MM.1S (cell line): Measurements from ENCODE around the gene GID8.

Experiments
- DNase-seq: peaks from one replicate; pipeline ENCODE4 v3.0.0-alpha.2; 2015
- H2AFZ ChIP-seq: fragments of 300-600 bp; sonication (generic); 2 replicates; pipeline ENCODE4 v1.6.0; 2016; ENCODE audit warnings: antibody characterized with exemption, low read length
- H3F3A ChIP-seq: fragments of 300-600 bp; sonication (generic); 2 replicates; pipeline ENCODE4 v1.6.1; 2016; ENCODE audit warnings: mild to moderate bottlenecking, antibody characterized with exemption, low read length, moderate library complexity, mixed read lengths; ENCODE audit not compliant: insufficient read depth
- H3K27ac ChIP-seq: fragments of 300-600 bp; sonication (generic); 2 replicates; pipeline ENCODE4 v1.5.1; 2016; ENCODE audit warnings: mild to moderate bottlenecking, low read length
- H3K27me3 ChIP-seq: fragments of 300-600 bp; sonication (generic); replicated peaks from 2 replicates; pipeline ENCODE4 v1.6.0; 2016; ENCODE audit warnings: low read length; ENCODE audit not compliant: insufficient read depth
- H3K36me3 ChIP-seq: fragments of 300-600 bp; sonication (generic); replicated peaks from 2 replicates; pipeline ENCODE4 v1.6.1; 2016; ENCODE audit warnings: mild to moderate bottlenecking, low read length, mixed read lengths; ENCODE audit not compliant: insufficient read depth
- H3K4me1 ChIP-seq: fragments of 300-600 bp; sonication (generic); 2 replicates; pipeline ENCODE4 v1.6.1; 2016; ENCODE audit warnings: low read length, mixed read lengths
- H3K4me2 ChIP-seq: fragments of 300-600 bp; sonication (generic); 2 replicates; pipeline ENCODE4 v1.6.0; 2016; ENCODE audit warnings: low read depth, low read length
- H3K4me3 ChIP-seq: fragments of 300-600 bp; sonication (generic); 2 replicates; pipeline ENCODE4 v1.5.1; 2016; ENCODE audit warnings: low read length, mixed read lengths
- H3K79me2 ChIP-seq: fragments of 300-600 bp; sonication (generic); 2 replicates; pipeline ENCODE4 v1.6.1; 2016; ENCODE audit warnings: mixed run types, low read length, mixed read lengths
- H3K9ac ChIP-seq: fragments of 300-600 bp; sonication (generic); 2 replicates; pipeline ENCODE4 v1.6.1; 2016; ENCODE audit warnings: low read length, mixed read lengths
- H3K9me2 ChIP-seq: fragments of 300-600 bp; sonication (generic); replicated peaks from 2 replicates; pipeline ENCODE4 v1.6.1; 2016; ENCODE audit warnings: mild to moderate bottlenecking, low read length, mixed read lengths; ENCODE audit not compliant: insufficient read depth
- H3K9me3 ChIP-seq: fragments of 300-600 bp; sonication (generic); replicated peaks from 2 replicates; pipeline ENCODE4 v1.6.1; 2016; ENCODE audit warnings: mild to moderate bottlenecking, low read length, mixed read lengths; ENCODE audit not compliant: insufficient read depth
- H4K20me1 ChIP-seq: fragments of 300-600 bp; sonication (generic); 2 replicates; pipeline ENCODE4 v1.6.1; 2016; ENCODE audit warnings: mild to moderate bottlenecking, low read length, moderate library complexity, mixed read lengths; ENCODE audit not compliant: insufficient read depth
- CTCF ChIP-seq: fragments of 300-600 bp; sonication (generic); IDR thresholded peaks from 2 replicates; pipeline ENCODE4 v1.5.1; 2016; ENCODE audit warnings: antibody characterized with exemption, low read length, mixed read lengths
- EZH2 ChIP-seq: fragments of 300-600 bp; sonication (generic); optimal IDR thresholded peaks from 2 replicates; pipeline ENCODE3; 2017; ENCODE audit warnings: low read depth, mild to moderate bottlenecking, antibody characterized with exemption, low read length, mixed read lengths
- EZH2phosphoT487 ChIP-seq: fragments of 300-600 bp; sonication (generic); IDR thresholded peaks from 2 replicates; pipeline ENCODE4 v1.6.1; 2018; ENCODE audit warnings: antibody characterized with exemption, low read length

Gene GID8

GRCh38 chr20:62943396-62943795 is 5.4 kb downstream of the GID8 start:
- Histone ChIP-seq H3K79me2 (peaks cover 55% of the 10 kb centered on the region), H4K20me1 (no peaks in the 10 kb centered on the region), H3K4me3 (no peak overlapping the region), H3K27me3 (no peaks in the 10 kb centered on the region), H3K4me2 (no peak overlapping the region), H3K27ac (no peak overlapping the region), H3K36me3 (no peaks in the 10 kb centered on the region; the same call in 1 of the 2 replicates), H2AFZ (no peak overlapping the region), H3K9me3 (no peaks in the 10 kb centered on the region), H3K9me2 (no peaks in the 10 kb centered on the region), H3F3A (peaks cover 6% of the 10 kb centered on the region), H3K4me1 (peaks cover 10% of the 10 kb centered on the region), H3K9ac (no peak overlapping the region)
- TF ChIP-seq EZH2, result no peak
- no peak for TF ChIP-seq EZH2phosphoT487
- no peak for TF ChIP-seq CTCF
- DNase-seq, result no peak

GRCh38 chr20:62944184-62944583 is 6.2 kb downstream of the GID8 start:
- Histone ChIP-seq H4K20me1 (no peaks in the 10 kb centered on the region), H3K9me2 (no peaks in the 10 kb centered on the region), H3K27me3 (no peaks in the 10 kb centered on the region), H3K9ac (no peak overlapping the region), H3K4me2 (no peak overlapping the region), H3K4me3 (no peak overlapping the region), H3K4me1 (peaks cover 7% of the 10 kb centered on the region), H3F3A (no peaks in the 10 kb centered on the region), H3K27ac (no peak overlapping the region), H3K9me3 (no peaks in the 10 kb centered on the region), H2AFZ (no peak overlapping the region), H3K79me2 (peaks cover 47% of the 10 kb centered on the region), H3K36me3 (no peaks in the 10 kb centered on the region; the same call in 1 of the 2 replicates)
- TF ChIP-seq EZH2phosphoT487 (no peak), EZH2 (no peak), CTCF (no peak)
- DNase-seq, result no peak

- no peak overlapping the region for H2AFZ ChIP-seq
- H3K27ac ChIP-seq, result no peak overlapping the region
- H3K9me2 ChIP-seq, result no peaks in the 10 kb centered on the region
- H3K36me3 ChIP-seq, result no peaks in the 10 kb centered on the region; the same call in 1 of the 2 replicates
- H3K9me3 ChIP-seq, result no peaks in the 10 kb centered on the region
- DNase-seq, result no peak
- H3K4me3 ChIP-seq, result no peak overlapping the region
- no peak overlapping the region for H3K9ac ChIP-seq
- H3K4me1 ChIP-seq, result peaks cover 1% of the 10 kb centered on the region; the same call in 1 of the 2 replicates
- H3K4me2 ChIP-seq, result no peak overlapping the region
- peaks cover 42% of the 10 kb centered on the region for H3K79me2 ChIP-seq
- no peaks in the 10 kb centered on the region for H3F3A ChIP-seq
- no peak for TF ChIP-seq EZH2
- no peak for TF ChIP-seq CTCF
- TF ChIP-seq EZH2phosphoT487, result no peak
- no peaks in the 10 kb centered on the region for H3K27me3 ChIP-seq
- H4K20me1 ChIP-seq, result no peaks in the 10 kb centered on the region
Observed at GRCh38 chr20:62944746-62945145, 6.8 kb downstream of the GID8 start.
